A673 (cell line): ENCODE results near the gene RBM15B. TPM values are rescaled to one million over a fixed set of nuclear protein-coding genes. Genes with fewer than 3 reads are reported as not detected.
A peak's percentile ranks its signal among the peaks of the same experiment; 100 is the strongest.

Source experiments
- Bru-seq: library from RNA; stranded (reverse); fragments of 400-500 nt; gene quantifications from one replicate; lab custom pipeline; 2021; lab: Mats Ljungman, UMichigan
- BruChase-seq, 2 experiments: library from RNA; stranded (reverse); fragments of 400-500 nt; gene quantifications; one replicate each; lab custom pipeline; 2021; lab: Mats Ljungman, UMichigan
- BruUV-seq: library from RNA; stranded (reverse); fragments of 400-500 nt; replicated peaks from 2 replicates; lab custom pipeline; 2021; lab: Mats Ljungman, UMichigan
- CTCF ChIA-PET: fragments of 300-600 bp; sonication (Branson Sonifier 250); formaldehyde crosslinking; loops from one replicate; lab custom pipeline; 2022; ENCODE audit warnings: antibody characterized with exemption; lab: Charles Lee
- POLR2A ChIA-PET: fragments of 300-600 bp; sonication (Branson Sonifier 250); formaldehyde crosslinking; loops from one replicate; lab custom pipeline; 2022; ENCODE audit warnings: antibody characterized with exemption; ENCODE audit not compliant: low non-redundant PET; lab: Charles Lee
- DNase-seq: peaks from one replicate; pipeline ENCODE4 v3.0.0-alpha.2; 2015; ENCODE audit warnings: low spot score
- H3K27ac ChIP-seq: fragments of 200-600 bp; sonication (generic); 2 replicates; pipeline ENCODE4 v1.5.1; 2016; ENCODE audit warnings: mixed run types, low read depth, mild to moderate bottlenecking, mixed read lengths, antibody characterized with exemption, low read length; ENCODE audit not compliant: poor library complexity, severe bottlenecking
- H3K27me3 ChIP-seq: fragments of 200-600 bp; sonication (generic); replicated peaks from 2 replicates; pipeline ENCODE4 v1.6.1; 2017; ENCODE audit warnings: mixed run types, low read depth, mild to moderate bottlenecking, mixed read lengths, antibody characterized with exemption, low read length; ENCODE audit not compliant: insufficient read depth, poor library complexity
- H3K36me3 ChIP-seq: fragments of 200-600 bp; sonication (generic); 2 replicates; pipeline ENCODE4 v1.6.1; 2016; ENCODE audit warnings: mixed run types, mild to moderate bottlenecking, mixed read lengths, antibody characterized with exemption, low read length; ENCODE audit not compliant: insufficient read depth, poor library complexity, severe bottlenecking
- H3K4me1 ChIP-seq: fragments of 200-600 bp; sonication (generic); 2 replicates; pipeline ENCODE4 v1.6.1; 2017; ENCODE audit warnings: mixed run types, mild to moderate bottlenecking, mixed read lengths, antibody characterized with exemption, low read length; ENCODE audit not compliant: insufficient read depth, poor library complexity, severe bottlenecking
- H3K4me3 ChIP-seq: fragments of 200-600 bp; sonication (generic); 2 replicates; pipeline ENCODE4 v1.5.1; 2016; ENCODE audit warnings: low read depth, mixed run types, mild to moderate bottlenecking, mixed read lengths, low read length; ENCODE audit not compliant: poor library complexity, severe bottlenecking
- H3K9me3 ChIP-seq: fragments of 200-600 bp; sonication (generic); 2 replicates; pipeline ENCODE4 v1.6.1; 2016; ENCODE audit warnings: mixed run types, low read depth, mild to moderate bottlenecking, mixed read lengths, antibody characterized with exemption, low read length; ENCODE audit not compliant: poor library complexity, severe bottlenecking
- EZH2 ChIP-seq: fragments of 200-600 bp; sonication (generic); IDR thresholded peaks from 2 replicates; pipeline ENCODE4 v1.6.1; 2017; ENCODE audit warnings: borderline replicate concordance, low read depth, mild to moderate bottlenecking, mixed read lengths, antibody characterized with exemption, low read length; ENCODE audit not compliant: poor library complexity, severe bottlenecking
- intact Hi-C: fragments of 100-400 bp; cut with micrococcal nuclease; formaldehyde crosslinking; loops from one replicate; pipeline ENCODE4 v1.10.0; 2022; ENCODE audit not compliant: unreplicated experiment
- long read RNA-seq: library from polyadenylated mRNA; stranded (forward); transcript quantifications from one replicate; pipeline ENCODE4 v2.0.0, GENCODE V29; 2022
- total RNA-seq: library from RNA; stranded (reverse); gene quantifications from 2 replicates; pipeline ENCODE4 v1.2.3, GENCODE V29; 2021
- TF ChIP-seq, protein P1 (sequence below): fragments of 300-800, 200-600 bp; sonication (generic); conservative IDR thresholded peaks from 2 replicates; pipeline ENCODE4 v1.5.1; 2017; ENCODE audit warnings: low read depth, mild to moderate bottlenecking, antibody characterized with exemption, low read length, moderate library complexity, mixed read lengths

The RBM15B gene, protein sequence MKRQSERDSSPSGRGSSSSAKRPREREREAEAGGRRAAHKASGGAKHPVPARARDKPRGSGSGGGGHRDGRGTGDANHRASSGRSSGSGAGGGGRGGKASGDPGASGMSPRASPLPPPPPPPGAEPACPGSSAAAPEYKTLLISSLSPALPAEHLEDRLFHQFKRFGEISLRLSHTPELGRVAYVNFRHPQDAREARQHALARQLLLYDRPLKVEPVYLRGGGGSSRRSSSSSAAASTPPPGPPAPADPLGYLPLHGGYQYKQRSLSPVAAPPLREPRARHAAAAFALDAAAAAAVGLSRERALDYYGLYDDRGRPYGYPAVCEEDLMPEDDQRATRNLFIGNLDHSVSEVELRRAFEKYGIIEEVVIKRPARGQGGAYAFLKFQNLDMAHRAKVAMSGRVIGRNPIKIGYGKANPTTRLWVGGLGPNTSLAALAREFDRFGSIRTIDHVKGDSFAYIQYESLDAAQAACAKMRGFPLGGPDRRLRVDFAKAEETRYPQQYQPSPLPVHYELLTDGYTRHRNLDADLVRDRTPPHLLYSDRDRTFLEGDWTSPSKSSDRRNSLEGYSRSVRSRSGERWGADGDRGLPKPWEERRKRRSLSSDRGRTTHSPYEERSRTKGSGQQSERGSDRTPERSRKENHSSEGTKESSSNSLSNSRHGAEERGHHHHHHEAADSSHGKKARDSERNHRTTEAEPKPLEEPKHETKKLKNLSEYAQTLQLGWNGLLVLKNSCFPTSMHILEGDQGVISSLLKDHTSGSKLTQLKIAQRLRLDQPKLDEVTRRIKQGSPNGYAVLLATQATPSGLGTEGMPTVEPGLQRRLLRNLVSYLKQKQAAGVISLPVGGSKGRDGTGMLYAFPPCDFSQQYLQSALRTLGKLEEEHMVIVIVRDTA
- total RNA-seq, result 26.8 and 27.0 TPM in 2 replicates
- percentile 79 among the genes with signal in this experiment for Bru-seq, nascent RNA
- percentile 92 among the genes with signal in this experiment for BruChase-seq, experiment 1, labeled RNA remaining after a 2-hour chase
- BruChase-seq, experiment 2, labeled RNA remaining after a 6-hour chase, result percentile 96 among the genes with signal in this experiment
- long read RNA-seq, full-length matches to known transcripts, result 206 of 207 reads
- long read RNA-seq, partial matches to known transcripts, result 0 of 207 reads
- long read RNA-seq, other reads (novel, unspliced or antisense), result 1 of 207 reads

GRCh38 chr3:51391075-51391565, at the start of gene RBM15B:
Gene RBM15B, plus strand, starts transcription at chr3:51391285. Its CDS starts 115 bp downstream, at chr3:51391400.
- Histone ChIP-seq H3K27me3 (no peaks in the 10 kb centered on the region), H3K4me1 (peaks cover 11% of the 10 kb centered on the region), H3K36me3 (peaks cover 56% of the 10 kb centered on the region), H3K27ac (peak within 1 kb of the TSS; percentile 87), H3K9me3 (no peaks in the 10 kb centered on the region), H3K4me3 (peak within 1 kb of the TSS; percentile 63)
- POLR2A ChIA-PET, result no interaction called here
- BruUV-seq, result no TSS peak
- TF ChIP-seq, protein P1, sequence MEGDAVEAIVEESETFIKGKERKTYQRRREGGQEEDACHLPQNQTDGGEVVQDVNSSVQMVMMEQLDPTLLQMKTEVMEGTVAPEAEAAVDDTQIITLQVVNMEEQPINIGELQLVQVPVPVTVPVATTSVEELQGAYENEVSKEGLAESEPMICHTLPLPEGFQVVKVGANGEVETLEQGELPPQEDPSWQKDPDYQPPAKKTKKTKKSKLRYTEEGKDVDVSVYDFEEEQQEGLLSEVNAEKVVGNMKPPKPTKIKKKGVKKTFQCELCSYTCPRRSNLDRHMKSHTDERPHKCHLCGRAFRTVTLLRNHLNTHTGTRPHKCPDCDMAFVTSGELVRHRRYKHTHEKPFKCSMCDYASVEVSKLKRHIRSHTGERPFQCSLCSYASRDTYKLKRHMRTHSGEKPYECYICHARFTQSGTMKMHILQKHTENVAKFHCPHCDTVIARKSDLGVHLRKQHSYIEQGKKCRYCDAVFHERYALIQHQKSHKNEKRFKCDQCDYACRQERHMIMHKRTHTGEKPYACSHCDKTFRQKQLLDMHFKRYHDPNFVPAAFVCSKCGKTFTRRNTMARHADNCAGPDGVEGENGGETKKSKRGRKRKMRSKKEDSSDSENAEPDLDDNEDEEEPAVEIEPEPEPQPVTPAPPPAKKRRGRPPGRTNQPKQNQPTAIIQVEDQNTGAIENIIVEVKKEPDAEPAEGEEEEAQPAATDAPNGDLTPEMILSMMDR, result no peak; the same call in 1 of the 2 replicates
- TF ChIP-seq EZH2, result no peak
- intact Hi-C loops, result no loop called here
- peak; percentile 91 for DNase-seq
- CTCF ChIA-PET, result no interaction called here

GRCh38 chr3:51343918-51344687, 47.0 kb upstream of the RBM15B start:
- ChIA-PET CTCF (no interaction called here), POLR2A (no interaction called here)
- no TSS peak for BruUV-seq
- H3K36me3 ChIP-seq, result no peaks in the 10 kb centered on the region
- no peaks in the 10 kb centered on the region for H3K4me1 ChIP-seq
- intact Hi-C loops, result no loop called here
- H3K9me3 ChIP-seq, result no peaks in the 10 kb centered on the region
- DNase-seq, result no peak
- TF ChIP-seq, protein P1, result no peak
- no peak for TF ChIP-seq EZH2
- H3K27ac ChIP-seq, result no peak overlapping the region
- no peak overlapping the region for H3K4me3 ChIP-seq
- H3K27me3 ChIP-seq, result no peaks in the 10 kb centered on the region
